HEK293T (cell line): ENCODE data around the gene CRYZ.

Experiments used
- BHLHE40 ChIP-seq: fragments of 450-650 bp; IDR thresholded peaks from 2 replicates; pipeline ENCODE4 v1.6.1; 2016; ENCODE audit warnings: mild to moderate bottlenecking, moderate library complexity, borderline replicate concordance
- CTBP1 ChIP-seq: fragments of 450-650 bp; IDR thresholded peaks from 2 replicates; pipeline ENCODE4 v1.6.1; 2016; ENCODE audit warnings: borderline replicate concordance
- ELF4 ChIP-seq: fragments of 450-650 bp; IDR thresholded peaks from 2 replicates; pipeline ENCODE4 v1.6.1; 2017; ENCODE audit warnings: antibody characterized with exemption
- FOXA1 ChIP-seq: fragments of 450-650 bp; IDR thresholded peaks from 2 replicates; pipeline ENCODE4 v1.6.1; 2016; ENCODE audit warnings: mild to moderate bottlenecking
- FOXK2 ChIP-seq: fragments of 450-650 bp; IDR thresholded peaks from 2 replicates; pipeline ENCODE4 v1.6.1; 2016; ENCODE audit warnings: mild to moderate bottlenecking
- FOXM1 ChIP-seq: fragments of 450-650 bp; IDR thresholded peaks from 2 replicates; pipeline ENCODE4 v1.6.1; 2017; ENCODE audit warnings: mild to moderate bottlenecking, borderline replicate concordance
- NFRKB ChIP-seq: fragments of 450-650 bp; IDR thresholded peaks from 2 replicates; pipeline ENCODE4 v1.6.1; 2016; ENCODE audit warnings: mild to moderate bottlenecking, moderate library complexity
- SP1 ChIP-seq: fragments of 450-650 bp; IDR thresholded peaks from 2 replicates; pipeline ENCODE4 v1.6.1; 2017
- SUZ12 ChIP-seq: fragments of 450-650 bp; IDR thresholded peaks from 2 replicates; pipeline ENCODE4 v1.6.1; 2016; ENCODE audit warnings: mild to moderate bottlenecking

DNA sequence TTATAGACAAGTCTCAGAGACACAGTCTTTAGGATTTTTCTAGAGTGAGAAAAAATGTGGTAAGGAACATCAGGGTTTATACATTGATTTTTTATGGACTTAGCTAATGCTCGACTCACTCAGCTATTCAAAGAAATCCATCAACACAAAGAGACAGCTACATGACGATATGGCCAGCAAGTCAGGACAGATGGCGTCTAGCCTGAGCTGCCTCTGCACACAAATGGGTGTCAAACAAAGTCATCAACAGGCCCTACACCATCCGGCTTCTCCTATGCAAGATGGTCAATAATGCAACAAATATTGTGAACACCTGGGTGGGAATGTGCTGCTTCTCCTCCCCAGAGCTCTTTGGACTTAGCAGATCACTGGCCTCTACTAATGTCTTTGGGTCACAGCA, 45.9 kb downstream of the CRYZ start:
- TF ChIP-seq SP1 (no peak), BHLHE40 (no peak), NFRKB (no peak), FOXA1 (no peak), SUZ12 (no peak), FOXM1 (no peak), CTBP1 (no peak), ELF4 (no peak), FOXK2 (no peak)
